EH (cell line): ENCODE measurements around the gene ARMH4.
"Not testable (repeated sequence)": the region's sequence is repeated elsewhere in the genome, so short reads cannot be mapped to it uniquely, and the experiment has no call there.

Source experiments
- DNase-seq: peaks from one replicate; pipeline ENCODE4 v3.0.0-alpha.2; 2015; ENCODE audit warnings: low read depth

The ARMH4 gene

GRCh38 chr14:58146399-58146798 is 5.6 kb downstream of the ARMH4 start:
- no peak for DNase-seq

- DNase-seq = no peak
Measured at GRCh38 chr14:58145936-58146335, 6.1 kb downstream of the ARMH4 start.

GRCh38 chr14:58143106-58143505 is 8.9 kb downstream of the ARMH4 start:
- no peak for DNase-seq

DNA sequence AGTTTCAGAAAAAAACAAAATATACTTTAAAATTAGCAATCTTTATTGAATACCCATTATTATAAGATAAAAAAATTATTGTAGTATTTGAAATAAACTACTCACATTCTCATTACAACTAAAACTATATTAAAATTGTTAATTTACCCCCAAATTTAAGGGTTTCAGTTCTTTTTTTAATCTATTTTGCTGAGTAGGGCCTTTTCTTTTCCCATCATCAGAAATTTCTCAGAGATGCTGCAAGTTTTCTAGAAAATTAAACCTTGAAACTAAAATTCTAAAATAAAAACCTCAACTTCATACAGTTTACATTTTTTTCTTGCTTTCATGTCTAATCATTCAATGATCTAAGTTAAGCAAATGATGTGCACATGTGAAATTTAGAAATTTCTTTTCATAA is 10.1 kb downstream of the ARMH4 start:
- no peak for DNase-seq

DNA sequence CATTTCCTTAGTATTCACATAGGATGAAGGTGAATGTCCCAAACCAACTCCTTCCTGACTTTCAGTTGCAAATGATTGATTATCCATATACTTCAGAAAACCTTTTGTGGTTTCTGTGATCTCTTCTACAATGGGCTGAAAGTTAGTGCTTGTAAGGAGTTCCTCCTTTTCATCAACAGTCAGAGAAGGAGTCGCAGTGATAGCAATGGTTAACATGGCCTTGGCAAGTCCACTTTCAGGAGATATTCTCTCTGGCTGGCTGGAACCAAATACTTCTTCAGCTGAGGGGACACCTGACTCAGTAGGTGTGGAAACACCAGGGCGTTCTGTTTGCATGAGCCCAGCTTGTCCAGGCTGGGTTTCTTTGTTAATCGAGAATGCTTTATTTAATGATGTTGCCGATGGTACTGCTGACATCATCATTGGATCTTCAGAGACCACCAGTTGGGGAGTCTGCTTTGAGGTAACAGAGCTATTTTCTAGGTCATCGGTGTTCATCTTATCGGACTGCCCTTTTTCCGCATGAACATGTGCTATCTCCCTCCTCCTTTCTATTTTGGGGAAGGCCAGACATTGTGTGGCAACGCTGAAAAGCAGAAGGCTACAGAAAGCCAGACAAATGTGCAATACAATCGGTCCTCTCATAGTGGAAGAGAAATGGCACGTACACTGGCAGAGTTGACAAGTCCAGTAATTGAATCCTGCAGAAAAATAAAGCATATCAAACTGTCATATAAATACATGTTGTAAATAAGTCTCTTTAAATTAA is 13.1 kb downstream of the ARMH4 start:
- DNase-seq = no peak

GRCh38 chr14:58138031-58138713 is 13.8 kb downstream of the ARMH4 start:
- no peak for DNase-seq

DNA sequence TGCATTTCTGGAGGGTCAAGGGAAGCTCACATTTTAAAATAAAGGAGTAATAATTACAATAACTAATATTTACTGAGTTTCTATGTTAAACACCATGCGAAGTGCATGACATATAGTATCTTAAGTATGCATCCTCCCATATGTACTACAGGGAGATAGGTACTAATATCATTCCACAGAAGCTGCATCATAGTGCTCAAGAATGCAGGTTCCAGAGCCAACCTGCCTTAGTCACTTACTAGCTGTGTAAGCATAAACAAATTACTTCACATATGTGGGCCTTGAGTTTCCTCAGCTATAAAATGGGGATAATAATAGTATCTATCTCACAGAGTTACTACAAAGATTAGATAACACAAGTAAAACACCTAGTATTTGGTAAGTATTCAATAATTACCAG is 18.3 kb downstream of the ARMH4 start:
- DNase-seq = peak; percentile 61

GRCh38 chr14:58131386-58131785 is 20.6 kb downstream of the ARMH4 start:
- DNase-seq = peak; percentile 15

DNA sequence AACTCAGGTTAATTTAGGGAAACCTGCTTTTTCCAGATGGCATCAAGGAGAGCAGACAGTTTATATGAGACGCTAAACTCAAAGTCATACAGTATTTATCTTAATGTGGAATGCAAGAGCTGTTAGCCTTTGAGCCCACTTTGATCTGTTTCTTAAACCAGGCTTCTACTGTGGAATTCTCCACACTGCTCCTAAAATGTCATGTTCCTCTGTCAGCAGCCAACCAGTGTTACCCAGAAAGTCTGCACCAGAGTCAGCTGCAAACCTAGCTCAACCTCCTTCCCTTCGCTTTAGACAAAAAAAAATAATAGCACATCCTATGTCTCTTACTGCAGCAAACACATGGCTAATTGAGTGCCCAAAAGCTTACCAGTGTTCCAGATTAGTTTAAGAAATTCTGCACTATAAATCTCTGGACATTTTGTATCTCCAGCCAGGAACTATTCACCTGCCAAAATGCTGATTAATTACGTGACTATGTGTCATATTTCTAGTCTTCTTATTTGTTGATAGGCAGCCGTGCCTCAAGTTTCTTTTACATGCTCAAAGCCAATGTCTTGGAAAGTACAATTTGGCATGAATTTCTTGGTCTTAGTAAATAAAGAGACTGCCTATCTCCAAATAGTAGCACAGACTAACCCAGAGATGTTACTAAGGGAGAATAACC is 21.8 kb downstream of the ARMH4 start:
- DNase-seq = no peak

DNA sequence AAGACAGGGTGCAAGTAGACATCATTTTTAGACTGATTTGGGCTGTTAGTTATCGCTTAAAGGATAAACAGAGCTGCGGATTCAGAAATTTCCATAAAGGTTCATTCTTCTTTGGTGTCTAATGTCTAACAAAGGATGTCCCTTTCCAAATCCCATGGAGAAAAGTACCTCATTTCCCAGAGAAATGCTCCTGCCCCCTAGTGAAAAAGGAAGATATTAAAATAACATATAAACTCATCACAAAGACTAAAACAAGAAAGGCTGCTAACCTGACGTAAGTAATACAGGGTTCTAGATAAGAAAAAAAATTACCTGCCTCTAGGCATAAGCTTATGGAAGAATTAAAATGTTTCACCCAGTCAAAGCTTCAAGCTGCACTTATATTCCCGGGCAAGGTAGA is 22.8 kb downstream of the ARMH4 start:
- DNase-seq = no peak

DNA sequence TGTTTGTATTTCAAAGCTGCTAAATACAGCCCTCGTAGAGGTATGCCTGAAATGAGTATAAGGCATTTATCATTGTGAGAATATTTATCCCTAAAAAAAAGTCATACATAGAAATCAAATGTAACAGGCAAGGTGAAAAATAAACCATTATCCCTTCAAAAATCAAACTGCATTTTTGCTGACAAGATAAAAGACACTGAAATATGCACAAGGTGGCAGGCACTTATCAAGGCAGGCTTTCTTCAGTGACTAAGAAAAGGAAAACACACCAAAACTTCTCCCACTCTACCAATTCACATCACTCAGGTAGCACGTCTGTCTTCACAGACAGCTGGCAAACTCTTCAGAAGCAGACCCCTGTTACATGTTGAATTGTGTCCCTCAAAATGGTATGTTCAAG is 23.6 kb downstream of the ARMH4 start:
- DNase-seq = no peak

- not testable (repeated sequence) for DNase-seq
Measured at GRCh38 chr14:58122546-58122945, 29.5 kb downstream of the ARMH4 start.

DNA sequence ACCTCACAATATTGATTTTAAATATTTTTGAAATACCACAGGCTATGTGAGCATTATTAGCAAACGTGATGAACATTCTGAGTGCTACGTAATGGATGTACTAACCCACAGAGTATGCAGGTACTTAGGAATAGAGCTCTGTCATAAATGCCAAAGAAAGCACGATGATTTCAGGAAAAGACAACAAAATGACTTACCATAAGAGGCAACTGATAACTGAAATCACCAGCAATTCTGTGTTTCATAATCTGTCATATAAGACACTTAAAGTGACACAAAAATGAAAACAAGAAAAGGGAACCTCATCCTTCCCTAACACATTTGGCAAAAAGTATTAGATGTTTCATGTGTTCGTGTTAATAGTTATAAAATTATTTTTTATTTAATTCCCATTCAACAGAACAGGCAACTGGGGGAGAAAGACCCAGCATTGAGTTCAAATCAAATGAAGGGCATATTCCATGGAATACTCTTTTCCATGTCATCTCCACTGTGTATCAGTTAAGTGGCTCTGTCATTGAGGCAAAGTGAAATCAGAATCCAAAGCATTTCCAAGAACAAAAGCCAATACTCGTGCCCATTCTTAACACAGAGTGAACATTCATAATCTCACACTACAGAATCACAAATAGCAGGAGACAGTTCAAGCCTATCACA is 30.4 kb downstream of the ARMH4 start:
- DNase-seq = no peak

GRCh38 chr14:58119381-58119780 is 32.6 kb downstream of the ARMH4 start:
- DNase-seq = no peak

DNA sequence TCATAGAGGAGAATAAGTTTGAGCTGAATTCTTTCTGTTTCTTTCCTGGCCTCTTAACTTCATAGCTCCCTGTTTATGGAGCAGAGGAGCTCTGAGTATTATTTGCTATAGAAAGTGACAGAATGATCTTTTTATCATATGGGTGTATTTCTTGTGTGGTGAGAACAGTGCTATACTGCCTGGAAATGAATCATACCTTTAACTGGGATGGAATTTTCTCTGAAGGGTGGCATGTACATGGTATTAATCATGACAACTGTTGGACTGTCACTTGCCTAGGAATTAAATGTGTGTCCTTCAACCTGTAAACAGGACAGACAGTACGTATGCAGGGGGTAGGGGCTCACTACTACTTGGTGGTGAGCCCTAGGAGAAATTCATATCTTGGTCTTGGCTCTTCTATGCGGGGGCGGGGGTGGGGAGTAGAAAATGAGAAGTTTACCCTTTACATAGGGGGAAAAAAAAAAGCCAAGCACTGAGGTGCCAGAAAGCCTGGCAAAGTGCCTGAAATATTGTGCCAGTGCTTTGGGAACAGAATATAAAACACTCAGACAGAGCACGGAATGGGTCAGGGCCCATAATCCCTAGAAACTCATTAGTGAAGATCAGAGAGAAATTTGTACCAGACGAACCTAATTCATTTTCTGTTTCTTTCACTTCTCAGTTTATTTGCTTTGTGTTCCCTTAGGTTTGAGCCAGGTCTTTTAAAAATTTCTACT is 33.8 kb downstream of the ARMH4 start:
- peak; percentile 18 for DNase-seq

- DNase-seq = no peak
Measured at GRCh38 chr14:58109744-58110143, 42.3 kb downstream of the ARMH4 start.

DNA sequence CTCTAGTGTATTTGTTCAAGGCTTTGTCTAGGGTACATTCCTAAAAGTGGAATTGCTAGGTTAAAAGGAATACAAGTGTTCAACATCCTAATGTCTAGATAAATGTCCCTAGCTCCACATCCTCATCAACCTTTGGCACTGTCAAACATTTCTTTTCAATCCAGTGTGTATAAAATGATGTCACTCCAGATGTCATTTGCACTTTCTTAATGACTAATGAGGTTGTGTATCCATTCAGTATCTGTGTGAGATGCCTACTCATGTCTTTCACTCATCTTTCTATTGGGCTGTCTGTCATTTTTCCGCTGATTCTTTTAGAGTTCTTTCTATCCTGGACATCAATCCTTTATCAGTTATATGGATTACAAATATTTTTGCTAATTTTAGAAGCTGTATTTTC is 43.3 kb downstream of the ARMH4 start:
- no peak for DNase-seq

- peak; percentile 68 for DNase-seq
Measured at GRCh38 chr14:58107947-58108552, 44.0 kb downstream of the ARMH4 start.

- DNase-seq = no peak
Measured at GRCh38 chr14:58107041-58107440, 45.0 kb downstream of the ARMH4 start.

- DNase-seq = no peak
Measured at GRCh38 chr14:58106446-58106845, 45.6 kb downstream of the ARMH4 start.

DNA sequence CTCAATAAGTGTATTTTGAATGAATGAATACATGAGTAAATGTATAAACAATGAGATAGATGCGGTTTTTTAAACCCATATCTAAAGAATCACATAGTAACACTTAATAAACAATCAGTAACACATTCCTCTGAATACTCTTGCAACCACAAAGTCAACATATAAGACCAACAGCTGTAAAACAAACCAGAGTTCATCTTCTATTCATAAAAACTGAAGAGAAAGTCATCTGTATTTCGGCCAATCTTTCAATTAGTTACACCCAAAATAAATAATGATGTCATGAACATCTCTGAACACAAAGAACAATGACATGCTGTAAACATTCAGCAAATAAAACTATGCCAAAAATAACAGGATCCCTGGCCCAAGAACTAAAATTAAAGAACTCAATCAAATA is 47.2 kb downstream of the ARMH4 start:
- peak; percentile 88 for DNase-seq
